GM18873 (cell line): Measurements from ENCODE around the gene RENBP.

Experiments used
- ATAC-seq: cut with Tn5 transposase; IDR thresholded peaks from one replicate; pipeline ENCODE4 v1.9.1; 2021; ENCODE audit warnings: mild to moderate bottlenecking, moderate library complexity, moderate number of reproducible peaks; ENCODE audit not compliant: unreplicated experiment, low FRiP score

Gene RENBP

GRCh38 chrX:153903238-153903980 lies 41.0 kb downstream of the RENBP start:
- no peak for ATAC-seq

- ATAC-seq: no peak
Measured at GRCh38 chrX:153902385-153902784, 42.1 kb downstream of the RENBP start.

DNA sequence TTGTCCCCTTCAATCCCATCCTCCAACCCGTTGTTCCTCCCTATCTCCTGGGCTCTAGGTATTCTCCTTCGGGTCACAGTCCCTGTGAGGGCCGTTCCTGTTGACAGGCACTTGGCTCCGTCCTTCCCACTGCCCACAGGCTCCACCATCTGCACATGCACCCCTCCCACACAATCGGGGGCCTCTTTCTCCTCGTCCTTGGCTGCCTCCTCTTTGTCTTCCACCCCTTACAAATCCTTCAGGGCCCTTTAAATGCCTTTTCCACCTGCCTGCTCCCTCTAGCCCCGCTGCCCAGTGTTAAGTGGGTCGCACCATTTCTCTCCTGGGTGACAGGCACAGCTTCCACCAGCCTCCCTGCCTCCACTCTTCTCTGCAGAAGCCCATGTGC lies 42.7 kb downstream of the RENBP start:
- no peak for ATAC-seq

DNA sequence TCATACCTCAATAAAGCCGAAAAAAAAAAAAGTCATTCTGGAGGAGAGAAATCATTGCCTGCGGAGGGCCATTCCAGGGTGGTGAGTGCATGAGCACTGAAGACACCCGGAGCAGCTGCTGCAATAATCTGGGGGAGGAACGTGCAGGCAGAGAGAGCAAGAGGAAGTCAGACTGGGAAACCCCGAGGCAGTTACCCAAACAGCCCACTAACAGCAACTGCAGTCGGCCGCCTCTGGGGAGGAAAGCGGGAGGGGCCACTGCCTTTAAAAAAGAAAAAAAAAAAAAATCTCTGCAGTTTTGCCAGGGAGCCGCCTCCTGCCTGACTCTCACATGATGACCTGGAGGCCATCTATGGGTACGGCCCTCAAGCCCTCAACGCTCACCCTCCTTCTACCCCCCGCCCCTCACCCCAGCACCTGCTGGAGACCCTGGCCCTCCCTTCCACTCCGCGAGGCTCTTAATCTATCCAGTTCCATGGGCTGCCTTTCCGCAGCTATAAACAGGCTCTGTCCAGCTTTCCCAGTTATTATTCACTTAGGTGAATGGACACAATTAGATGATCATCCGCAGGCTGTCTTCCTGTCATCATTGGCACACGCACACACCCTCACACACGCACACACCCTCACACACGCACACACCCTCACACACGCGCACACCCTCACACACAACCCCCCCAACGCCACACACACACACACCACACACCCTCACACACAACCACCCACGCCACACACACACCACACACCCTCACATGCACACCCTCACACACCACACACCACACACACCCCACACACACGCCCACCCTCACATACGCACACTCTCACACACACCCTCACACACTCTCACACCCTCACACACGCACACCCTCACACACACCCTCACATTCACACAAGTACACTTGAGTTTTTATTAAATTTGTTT lies 43.4 kb downstream of the RENBP start:
- ATAC-seq: peak; percentile 92

- no peak for ATAC-seq
Measured at GRCh38 chrX:153897899-153898298, 46.5 kb downstream of the RENBP start.

DNA sequence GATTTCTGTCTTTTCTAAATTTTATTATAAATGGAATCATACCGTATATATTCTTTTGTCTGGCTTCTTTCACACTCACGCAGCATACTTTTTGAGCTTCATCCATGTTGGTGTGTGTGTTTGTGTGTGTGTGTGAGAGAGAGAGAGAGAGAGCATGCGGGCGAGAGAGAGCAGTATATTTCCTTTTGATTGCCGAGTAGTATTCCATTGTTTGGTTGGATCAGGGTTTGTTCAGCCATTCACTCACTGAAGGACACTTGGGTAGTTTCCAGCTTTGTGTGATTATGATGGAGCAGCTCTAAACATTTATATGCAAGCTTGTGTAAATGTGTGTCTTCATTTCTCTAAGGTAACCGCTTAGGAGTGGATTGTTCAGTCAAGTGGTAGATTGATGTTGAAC lies 55.3 kb downstream of the RENBP start:
- ATAC-seq: no peak

DNA sequence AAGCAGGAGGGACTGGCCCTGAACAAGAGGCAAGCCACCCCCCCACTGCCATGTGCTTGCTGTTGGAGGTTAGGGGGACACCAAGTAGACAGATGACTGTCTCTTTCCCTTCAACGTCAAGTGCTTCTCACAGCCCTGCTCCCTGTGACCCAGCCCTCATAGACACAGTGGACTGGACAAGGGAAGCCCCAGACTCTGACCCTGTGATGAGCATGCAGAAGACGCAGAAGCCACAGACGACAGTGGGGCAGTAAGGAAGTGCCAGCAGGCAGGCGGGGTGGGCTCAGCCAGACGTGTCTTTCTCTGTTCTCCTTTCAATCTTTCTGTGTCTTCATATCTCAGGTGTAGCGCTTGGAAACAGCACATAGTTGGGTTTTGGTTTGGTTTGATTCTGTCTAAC lies 56.1 kb downstream of the RENBP start:
- ATAC-seq: no peak

- ATAC-seq: no peak
Measured at GRCh38 chrX:153887385-153887784, 57.1 kb downstream of the RENBP start.

GRCh38 chrX:153886915-153887314 lies 57.5 kb downstream of the RENBP start:
- ATAC-seq: no peak

- ATAC-seq: no peak
Measured at GRCh38 chrX:153885968-153886903, 58.2 kb downstream of the RENBP start, which contains the start of gene L1CAM. L1CAM (minus strand) TSS chrX:153886173; CDS start chrX:153875836, 10,337 bp downstream.
